ENCODE results near the gene IGF2BP3.

- no peak for TF ChIP-seq POLR2A (IDR thresholded peaks at IDR 0.05)
- TF ChIP-seq, protein P1, sequence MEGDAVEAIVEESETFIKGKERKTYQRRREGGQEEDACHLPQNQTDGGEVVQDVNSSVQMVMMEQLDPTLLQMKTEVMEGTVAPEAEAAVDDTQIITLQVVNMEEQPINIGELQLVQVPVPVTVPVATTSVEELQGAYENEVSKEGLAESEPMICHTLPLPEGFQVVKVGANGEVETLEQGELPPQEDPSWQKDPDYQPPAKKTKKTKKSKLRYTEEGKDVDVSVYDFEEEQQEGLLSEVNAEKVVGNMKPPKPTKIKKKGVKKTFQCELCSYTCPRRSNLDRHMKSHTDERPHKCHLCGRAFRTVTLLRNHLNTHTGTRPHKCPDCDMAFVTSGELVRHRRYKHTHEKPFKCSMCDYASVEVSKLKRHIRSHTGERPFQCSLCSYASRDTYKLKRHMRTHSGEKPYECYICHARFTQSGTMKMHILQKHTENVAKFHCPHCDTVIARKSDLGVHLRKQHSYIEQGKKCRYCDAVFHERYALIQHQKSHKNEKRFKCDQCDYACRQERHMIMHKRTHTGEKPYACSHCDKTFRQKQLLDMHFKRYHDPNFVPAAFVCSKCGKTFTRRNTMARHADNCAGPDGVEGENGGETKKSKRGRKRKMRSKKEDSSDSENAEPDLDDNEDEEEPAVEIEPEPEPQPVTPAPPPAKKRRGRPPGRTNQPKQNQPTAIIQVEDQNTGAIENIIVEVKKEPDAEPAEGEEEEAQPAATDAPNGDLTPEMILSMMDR (IDR thresholded peaks at IDR 0.05): no peak
Measured at GRCh38 chr7:23472046-23472445, 1.8 kb upstream of the IGF2BP3 start.
